BJ (cell line): ENCODE measurements around the gene NAA38. TPM values are rescaled to one million over a fixed set of nuclear protein-coding genes. Genes with fewer than 3 reads are reported as not detected.

ENCODE experiments used
- CTCF ChIA-PET: fragments of 350-600 bp; formaldehyde crosslinking; extraction: SDS; loops from one replicate; lab custom pipeline; 2021; ENCODE audit warnings: antibody characterized with exemption, inconsistent platforms; lab: Yijun Ruan, JAX
- POLR2A ChIA-PET: fragments of 300-600 bp; sonication (Branson Sonifier 250); formaldehyde crosslinking; extraction: SDS; loops from one replicate; lab custom pipeline; 2021; ENCODE audit warnings: antibody characterized with exemption; lab: Charles Lee
- DNase-seq: peaks from one replicate; pipeline ENCODE4 v3.0.0-alpha.2; 2011; ENCODE audit warnings: low read depth
- H3K27me3 ChIP-seq: 2 replicates; pipeline ENCODE4 v1.6.0; 2011; ENCODE audit warnings: low read length; ENCODE audit not compliant: control insufficient read depth, insufficient read depth
- H3K36me3 ChIP-seq: 2 replicates; pipeline ENCODE4 v1.5.1; 2011; ENCODE audit warnings: low read length; ENCODE audit not compliant: control insufficient read depth, insufficient read depth
- H3K4me3 ChIP-seq: 2 replicates; pipeline ENCODE4 v1.5.1; 2011; ENCODE audit warnings: low read depth, mild to moderate bottlenecking, control low read depth, low read length
- polyA plus RNA-seq: library from polyadenylated mRNA; depleted of rRNA; stranded (reverse); fragments of >200 nt; gene quantifications from 2 replicates; pipeline ENCODE4 v1.2.3, GENCODE V29; 2011
- TF ChIP-seq, protein P1 (sequence below): IDR thresholded peaks from 2 replicates; pipeline ENCODE4 v1.5.1; 2011; ENCODE audit warnings: low read depth, mild to moderate bottlenecking, control low read depth, inconsistent platforms, low read length, moderate library complexity; ENCODE audit not compliant: insufficient read depth

Gene NAA38
- polyA plus RNA-seq, 1 experiment, result 82.7 TPM

DNA sequence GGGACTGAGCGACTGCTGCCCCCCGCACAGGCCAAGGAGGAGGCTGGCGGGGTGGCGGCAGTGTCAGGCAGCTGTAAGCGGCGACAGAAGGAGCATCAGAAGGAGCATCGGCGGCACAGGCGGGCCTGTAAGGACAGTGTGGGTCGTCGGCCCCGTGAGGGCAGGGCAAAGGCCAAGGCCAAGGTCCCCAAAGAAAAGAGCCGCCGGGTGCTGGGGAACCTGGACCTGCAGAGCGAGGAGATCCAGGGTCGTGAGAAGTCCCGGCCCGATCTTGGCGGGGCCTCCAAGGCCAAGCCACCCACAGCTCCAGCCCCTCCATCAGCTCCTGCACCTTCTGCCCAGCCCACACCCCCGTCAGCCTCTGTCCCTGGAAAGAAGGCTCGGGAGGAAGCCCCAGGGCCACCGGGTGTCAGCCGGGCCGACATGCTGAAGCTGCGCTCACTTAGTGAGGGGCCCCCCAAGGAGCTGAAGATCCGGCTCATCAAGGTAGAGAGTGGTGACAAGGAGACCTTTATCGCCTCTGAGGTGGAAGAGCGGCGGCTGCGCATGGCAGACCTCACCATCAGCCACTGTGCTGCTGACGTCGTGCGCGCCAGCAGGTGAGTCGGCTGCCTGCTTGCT is 8.1 kb downstream of the NAA38 start:
- peaks cover 55% of the 10 kb centered on the region for H3K36me3 ChIP-seq
- CTCF ChIA-PET, result interaction anchor here (0.6 to 1.1 kb wide), 2 partner anchors 16 to 105 kb away, joined by 3 to 4 read pairs; no protein-coding TSS in a partner anchor
- POLR2A ChIA-PET, result no interaction called here

DNA sequence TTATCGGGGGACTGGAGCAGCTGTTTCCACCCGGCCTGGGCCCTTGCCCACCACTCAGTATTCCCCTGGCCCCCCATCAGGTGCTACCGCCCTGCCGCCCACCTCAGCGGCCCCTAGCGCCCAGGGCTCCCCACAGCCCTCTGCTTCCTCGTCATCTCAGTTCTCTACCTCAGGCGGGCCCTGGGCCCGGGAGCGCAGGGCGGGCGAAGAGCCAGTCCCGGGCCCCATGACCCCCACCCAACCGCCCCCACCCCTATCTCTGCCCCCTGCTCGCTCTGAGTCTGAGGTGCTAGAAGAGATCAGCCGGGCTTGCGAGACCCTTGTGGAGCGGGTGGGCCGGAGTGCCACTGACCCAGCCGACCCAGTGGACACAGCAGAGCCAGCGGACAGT is 8.6 kb downstream of the NAA38 start:
- TF ChIP-seq, protein P1, sequence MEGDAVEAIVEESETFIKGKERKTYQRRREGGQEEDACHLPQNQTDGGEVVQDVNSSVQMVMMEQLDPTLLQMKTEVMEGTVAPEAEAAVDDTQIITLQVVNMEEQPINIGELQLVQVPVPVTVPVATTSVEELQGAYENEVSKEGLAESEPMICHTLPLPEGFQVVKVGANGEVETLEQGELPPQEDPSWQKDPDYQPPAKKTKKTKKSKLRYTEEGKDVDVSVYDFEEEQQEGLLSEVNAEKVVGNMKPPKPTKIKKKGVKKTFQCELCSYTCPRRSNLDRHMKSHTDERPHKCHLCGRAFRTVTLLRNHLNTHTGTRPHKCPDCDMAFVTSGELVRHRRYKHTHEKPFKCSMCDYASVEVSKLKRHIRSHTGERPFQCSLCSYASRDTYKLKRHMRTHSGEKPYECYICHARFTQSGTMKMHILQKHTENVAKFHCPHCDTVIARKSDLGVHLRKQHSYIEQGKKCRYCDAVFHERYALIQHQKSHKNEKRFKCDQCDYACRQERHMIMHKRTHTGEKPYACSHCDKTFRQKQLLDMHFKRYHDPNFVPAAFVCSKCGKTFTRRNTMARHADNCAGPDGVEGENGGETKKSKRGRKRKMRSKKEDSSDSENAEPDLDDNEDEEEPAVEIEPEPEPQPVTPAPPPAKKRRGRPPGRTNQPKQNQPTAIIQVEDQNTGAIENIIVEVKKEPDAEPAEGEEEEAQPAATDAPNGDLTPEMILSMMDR, result no peak
- CTCF ChIA-PET, result interaction anchor here (0.6 to 1.1 kb wide), 2 partner anchors 16 to 104 kb away, joined by 3 to 4 read pairs; no protein-coding TSS in a partner anchor
- no peak for DNase-seq
- H3K36me3 ChIP-seq, result peaks cover 54% of the 10 kb centered on the region
- H3K4me3 ChIP-seq, result no peak overlapping the region
- POLR2A ChIA-PET, result no interaction called here
- no peaks in the 10 kb centered on the region for H3K27me3 ChIP-seq

More for the DNA sequence above, 8.1 kb downstream of the NAA38 start:
- Histone ChIP-seq H3K4me3 (no peak overlapping the region), H3K27me3 (no peaks in the 10 kb centered on the region)
- DNase-seq, result no peak
- TF ChIP-seq, protein P1, result no peak

- TF ChIP-seq, protein P1, result no peak
- CTCF ChIA-PET, result no interaction called here
- POLR2A ChIA-PET, result no interaction called here
- no peak for DNase-seq
- H3K36me3 ChIP-seq, result peaks cover 54% of the 10 kb centered on the region
- H3K4me3 ChIP-seq, result no peak overlapping the region
- H3K27me3 ChIP-seq, result no peaks in the 10 kb centered on the region
Observed at GRCh38 chr17:7848131-7848579, 9.2 kb downstream of the NAA38 start.

DNA sequence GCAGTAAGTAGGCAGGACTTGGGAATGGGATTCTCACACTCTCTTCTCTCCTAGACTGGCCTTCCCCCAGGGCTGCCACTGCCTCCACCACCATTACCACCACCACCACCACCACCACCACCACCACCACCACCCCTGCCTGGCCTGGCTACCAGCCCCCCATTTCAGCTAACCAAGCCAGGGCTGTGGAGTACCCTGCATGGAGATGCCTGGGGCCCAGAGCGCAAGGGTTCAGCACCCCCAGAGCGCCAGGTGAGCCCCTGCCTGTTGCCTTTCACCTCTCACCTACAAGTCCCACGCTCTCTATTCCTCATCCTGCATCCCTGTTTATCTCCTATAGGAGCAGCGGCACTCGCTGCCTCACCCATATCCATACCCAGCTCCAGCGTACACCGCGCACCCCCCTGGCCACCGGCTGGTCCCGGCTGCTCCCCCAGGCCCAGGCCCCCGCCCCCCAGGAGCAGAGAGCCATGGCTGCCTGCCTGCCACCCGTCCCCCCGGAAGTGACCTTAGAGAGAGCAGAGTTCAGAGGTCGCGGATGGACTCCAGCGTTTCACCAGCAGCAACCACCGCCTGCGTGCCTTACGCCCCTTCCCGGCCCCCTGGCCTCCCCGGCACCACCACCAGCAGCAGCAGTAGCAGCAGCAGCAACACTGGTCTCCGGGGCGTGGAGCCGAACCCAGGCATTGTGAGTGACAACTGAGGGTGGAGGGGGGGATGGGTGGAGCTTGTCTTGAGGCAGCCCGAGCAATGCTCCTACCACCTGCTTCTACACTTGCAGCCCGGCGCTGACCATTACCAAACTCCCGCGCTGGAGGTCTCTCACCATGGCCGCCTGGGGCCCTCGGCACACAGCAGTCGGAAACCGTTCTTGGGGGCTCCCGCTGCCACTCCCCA is 10.3 kb downstream of the NAA38 start:
- Histone ChIP-seq H3K36me3 (peaks cover 44% of the 10 kb centered on the region), H3K27me3 (no peaks in the 10 kb centered on the region), H3K4me3 (no peak overlapping the region)
- POLR2A ChIA-PET, result no interaction called here
- TF ChIP-seq, protein P1, result no peak
- CTCF ChIA-PET, result interaction anchor here (3.1 kb wide), 1 partner anchor 12 kb away, joined by 17 read pairs; the partner anchor contains the start of gene KDM6B
- no peak for DNase-seq

- DNase-seq, result no peak
Observed at GRCh38 chr17:7846063-7846735, 11.2 kb downstream of the NAA38 start.

More at GRCh38 chr17:7846063-7846735, 11.2 kb downstream of the NAA38 start:
- H3K27me3 ChIP-seq, result no peaks in the 10 kb centered on the region
- ChIA-PET CTCF (interaction anchor here (1.0 to 3.1 kb wide), 3 partner anchors 11 to 159 kb away, joined by 3 to 17 read pairs (median 3); partner anchors contain the start of genes KDM6B and TP53), POLR2A (no interaction called here)
- H3K4me3 ChIP-seq, result no peak overlapping the region
- TF ChIP-seq, protein P1, result no peak
- H3K36me3 ChIP-seq, result peaks cover 39% of the 10 kb centered on the region
